H1 (cell line): Measurements from ENCODE around the gene TMEM131L. TPM values are rescaled to one million over a fixed set of nuclear protein-coding genes. Genes with fewer than 3 reads are reported as not detected.

Source experiments
- CTCF ChIA-PET: fragments of 300-600 bp; sonication (Branson Sonifier 250); formaldehyde crosslinking; loops from one replicate; lab custom pipeline; 2021; ENCODE audit not compliant: partially characterized antibody; lab: Charles Lee
- POLR2A ChIA-PET: fragments of 300-600 bp; sonication (Branson Sonifier 250); formaldehyde crosslinking; loops from one replicate; lab custom pipeline; 2021; ENCODE audit warnings: inconsistent platforms; ENCODE audit not compliant: partially characterized antibody; lab: Charles Lee
- DNase-seq, 2 experiments: peaks; one replicate each; pipeline versions ENCODE4 v3.0.0 to v3.0.0-alpha.2; 2010 to 2022; ENCODE audit warnings: low spot score in 2 of 2, low read depth in 1 of 2, mixed read lengths in 1 of 2
- FAIRE-seq: peaks from 2 replicates; lab custom pipeline; 2011; peaks lifted over from hg19 to GRCh38; lab: Jason Lieb, UNC
- H2AFZ ChIP-seq: 2 replicates; pipeline ENCODE4 v1.8.1; 2012; ENCODE audit warnings: low read length, inconsistent platforms
- H2AK5ac ChIP-seq: 2 replicates; pipeline ENCODE4 v1.6.1; 2013; ENCODE audit warnings: low read depth, low read length
- H2BK120ac ChIP-seq: replicated peaks from 2 replicates; pipeline ENCODE3; 2013; ENCODE audit warnings: low read depth, low read length, inconsistent platforms
- H2BK12ac ChIP-seq: 2 replicates; pipeline ENCODE4 v1.6.1; 2013; ENCODE audit warnings: low read depth, low read length
- H2BK15ac ChIP-seq: 2 replicates; pipeline ENCODE4 v1.6.1; 2013; ENCODE audit warnings: low read length
- H2BK20ac ChIP-seq: 2 replicates; pipeline ENCODE4 v1.6.1; 2013; ENCODE audit warnings: low read length
- H2BK5ac ChIP-seq: 2 replicates; pipeline ENCODE4 v1.6.1; 2013; ENCODE audit warnings: low read depth, low read length
- H3K14ac ChIP-seq: 2 replicates; pipeline ENCODE4 v1.6.1; 2013; ENCODE audit warnings: inconsistent platforms; ENCODE audit not compliant: insufficient read length
- H3K18ac ChIP-seq: 2 replicates; pipeline ENCODE4 v1.6.1; 2013; ENCODE audit warnings: low read length; ENCODE audit errors: extremely low read depth
- H3K23ac ChIP-seq: 2 replicates; pipeline ENCODE4 v1.6.1; 2013; ENCODE audit warnings: inconsistent platforms; ENCODE audit not compliant: insufficient read length
- H3K23me2 ChIP-seq: 2 replicates; pipeline ENCODE4 v1.6.1; 2013; ENCODE audit warnings: low read depth, low read length
- H3K27ac ChIP-seq: 2 replicates; pipeline ENCODE4 v1.6.1; 2011; ENCODE audit warnings: low read depth, low read length, inconsistent platforms
- H3K27me3 ChIP-seq, 4 experiments: replicated peaks in 1 of 4; 1 replicate in 1 of 4; 2 replicates in 3 of 4; pipeline versions ENCODE4 v1.6.1 to v1.8.1; 2011 to 2013; ENCODE audit warnings: low read length in 3 of 4, mild to moderate bottlenecking in 3 of 4, inconsistent platforms in 2 of 4, mixed read lengths in 2 of 4, moderate library complexity in 1 of 4; ENCODE audit not compliant: control insufficient read depth in 3 of 4, insufficient read depth in 3 of 4; ENCODE audit errors: extremely low read depth in 1 of 4
- H3K36me3 ChIP-seq, 4 experiments: 2 replicates each; pipeline versions ENCODE4 v1.6.1 to v1.8.1; 2011 to 2013; ENCODE audit warnings: mild to moderate bottlenecking in 4 of 4, low read length in 3 of 4, moderate library complexity in 2 of 4, control low read depth in 1 of 4, inconsistent platforms in 1 of 4; ENCODE audit not compliant: insufficient read depth in 4 of 4, control insufficient read depth in 2 of 4
- H3K4ac ChIP-seq: replicated peaks from 2 replicates; pipeline ENCODE3; 2013; ENCODE audit warnings: low read length, low read depth, mixed read lengths, inconsistent platforms; ENCODE audit not compliant: insufficient read length
- H3K4me1 ChIP-seq, 4 experiments: replicated peaks in 1 of 4; 1 replicate in 1 of 4; 2 replicates in 3 of 4; pipeline versions ENCODE4 v1.6.1 to v1.8.1; 2011 to 2013; ENCODE audit warnings: low read length in 3 of 4, inconsistent platforms in 2 of 4, mixed read lengths in 1 of 4; ENCODE audit not compliant: insufficient read depth in 4 of 4, control insufficient read depth in 3 of 4
- H3K4me2 ChIP-seq, 2 experiments: 2 replicates each; pipeline versions ENCODE4 v1.6.1 to v1.8.1; 2011 to 2013; ENCODE audit warnings: low read depth in 2 of 2, low read length in 2 of 2, control low read depth in 1 of 2, inconsistent platforms in 1 of 2, mild to moderate bottlenecking in 1 of 2; ENCODE audit not compliant: insufficient read depth in 1 of 2
- H3K4me3 ChIP-seq, 4 experiments: fragments of 200-600, 300-600 bp in 1 of 4; sonication (generic), shearing (Covaris generic), sonication (Bioruptor Twin) in 1 of 4; 2 replicates each; pipeline versions ENCODE4 v1.5.1 to v1.8.1; 2011 to 2016; ENCODE audit warnings: low read length in 4 of 4, low read depth in 3 of 4, control low read depth in 2 of 4, inconsistent platforms in 2 of 4, mild to moderate bottlenecking in 2 of 4, mixed read lengths in 1 of 4, moderate library complexity in 1 of 4; ENCODE audit not compliant: insufficient read depth in 2 of 4; ENCODE audit errors: extremely low read depth in 1 of 4
- H3K56ac ChIP-seq: replicated peaks from 2 replicates; pipeline ENCODE3; 2013; ENCODE audit warnings: low read depth, mild to moderate bottlenecking, mixed read lengths, low read length, inconsistent platforms; ENCODE audit not compliant: insufficient read length
- H3K79me1 ChIP-seq: 2 replicates; pipeline ENCODE4 v1.6.1; 2013; ENCODE audit warnings: low read depth, low read length, control low read depth
- H3K79me2 ChIP-seq, 2 experiments: 2 replicates each; pipeline versions ENCODE4 v1.6.1 to v1.8.1; 2012 to 2013; ENCODE audit warnings: low read length in 2 of 2, mild to moderate bottlenecking in 2 of 2, inconsistent platforms in 1 of 2; ENCODE audit not compliant: insufficient read depth in 2 of 2, control insufficient read depth in 1 of 2
- H3K9ac ChIP-seq, 4 experiments: replicated peaks in 1 of 4; 1 replicate in 1 of 4; 2 replicates in 3 of 4; pipeline versions ENCODE4 v1.6.1 to v1.8.1; 2011 to 2013; ENCODE audit warnings: low read depth in 3 of 4, low read length in 3 of 4, control low read depth in 2 of 4, mild to moderate bottlenecking in 2 of 4, moderate library complexity in 2 of 4, inconsistent platforms in 1 of 4; ENCODE audit errors: extremely low read depth in 1 of 4
- H3K9me3 ChIP-seq, 2 experiments: 2 replicates each; pipeline versions ENCODE4 v1.6.1 to v1.8.1; 2012 to 2013; ENCODE audit warnings: mild to moderate bottlenecking in 2 of 2, moderate library complexity in 2 of 2, control low read depth in 1 of 2, inconsistent platforms in 1 of 2, low read depth in 1 of 2, low read length in 1 of 2, mixed read lengths in 1 of 2; ENCODE audit not compliant: insufficient read depth in 2 of 2
- H4K20me1 ChIP-seq, 2 experiments: replicated peaks in 1 of 2; 2 replicates each; pipeline versions ENCODE3 to v1.8.1; 2011 to 2013; ENCODE audit warnings: inconsistent platforms in 2 of 2, low read length in 2 of 2, mild to moderate bottlenecking in 1 of 2; ENCODE audit not compliant: insufficient read depth in 2 of 2, control insufficient read depth in 1 of 2
- H4K5ac ChIP-seq: 2 replicates; pipeline ENCODE4 v1.6.1; 2013; ENCODE audit warnings: low read length, low read depth, mixed read lengths, inconsistent platforms; ENCODE audit not compliant: insufficient read length
- H4K8ac ChIP-seq: 2 replicates; pipeline ENCODE4 v1.8.0; 2013; ENCODE audit warnings: mild to moderate bottlenecking, moderate library complexity, low read length, inconsistent platforms; ENCODE audit not compliant: insufficient read depth; ENCODE audit errors: extremely low read depth
- H4K91ac ChIP-seq: replicated peaks from 2 replicates; pipeline ENCODE3; 2013; ENCODE audit warnings: low read length, mixed read lengths, inconsistent platforms; ENCODE audit not compliant: insufficient read length
- CREB1 ChIP-seq: IDR thresholded peaks from 2 replicates; pipeline ENCODE4 v1.6.1; 2012; ENCODE audit warnings: inconsistent platforms
- EZH2 ChIP-seq: fragments of 200-600 bp; sonication (generic); IDR thresholded peaks from 2 replicates; pipeline ENCODE4 v1.7.1; 2012; ENCODE audit warnings: low read depth, mild to moderate bottlenecking, moderate library complexity, low read length, inconsistent platforms; ENCODE audit not compliant: severe bottlenecking
- HDAC6 ChIP-seq: IDR thresholded peaks from one replicate; pipeline ENCODE4 v1.7.1; 2012; ENCODE audit warnings: low read depth, mild to moderate bottlenecking, inconsistent platforms, low read length, moderate library complexity
- KDM1A ChIP-seq: fragments of 200-600, 300-600 bp; sonication (generic); IDR thresholded peaks from 2 replicates; pipeline ENCODE4 v1.7.1; 2016; ENCODE audit warnings: mild to moderate bottlenecking, low read length, borderline replicate concordance
- RNF2 ChIP-seq: fragments of 200-900, 300-1000 bp; sonication (generic); IDR thresholded peaks from 2 replicates; pipeline ENCODE4 v1.7.1; 2016; ENCODE audit warnings: borderline replicate concordance, low read depth, mild to moderate bottlenecking, antibody characterized with exemption, low read length; ENCODE audit not compliant: poor library complexity, severe bottlenecking; ENCODE audit errors: missing control alignments
- RXRA ChIP-seq: IDR thresholded peaks from 2 replicates; pipeline ENCODE4 v1.6.1; 2011; ENCODE audit warnings: low read depth, mild to moderate bottlenecking, low read length, moderate library complexity; ENCODE audit not compliant: insufficient read depth
- SIN3A ChIP-seq, 2 experiments: IDR thresholded peaks in 1 of 2; conservative IDR thresholded peaks in 1 of 2; 2 replicates each; pipeline ENCODE4 v1.6.1; 2011 to 2012; ENCODE audit warnings: low read length in 2 of 2, improper control_type of control experiment in 1 of 2, low read depth in 1 of 2, mild to moderate bottlenecking in 1 of 2
- TBP ChIP-seq: IDR thresholded peaks from 2 replicates; pipeline ENCODE4 v1.6.1; 2011; ENCODE audit warnings: low read depth, low read length, improper control_type of control experiment
- WGBS, 2 experiments: shearing (Covaris generic) in 1 of 2; methylation state at CpG; one replicate each; pipeline versions ENCODE4 v1.1.6 to v1.1.7; 2013 to 2015; ENCODE audit warnings: low lambda C conversion rate in 2 of 2, mixed read lengths in 2 of 2, inconsistent platforms in 1 of 2, low coverage in 1 of 2, missing lambda C conversion rate in 1 of 2; ENCODE audit not compliant: insufficient replicate concordance in 2 of 2, insufficient coverage in 1 of 2, insufficient read length in 1 of 2; ENCODE audit errors: extremely low coverage in 1 of 2, missing lambda C conversion rate in 1 of 2; 5-methylcytosine and 5-hydroxymethylcytosine counted together
- polyA plus RNA-seq, 7 experiments: library from polyadenylated mRNA; depleted of rRNA in 3 of 7; stranded (reverse) in 5 of 7; unstranded in 2 of 7; fragments of >200 nt in 5 of 7; fragments of 200-250 nt in 2 of 7; gene quantifications; 1 replicate in 5 of 7; 2 replicates in 1 of 7; 4 replicates in 1 of 7; pipeline versions ENCODE4 v1.2.1 to v1.2.3, GENCODE V29; 2011 to 2013; ENCODE audit warnings: missing spikeins in 2 of 7, mixed read lengths in 2 of 7
- total RNA-seq: library from RNA; stranded (reverse); fragmentation: NEBNext Ultra II Directional; extraction: Animal tissue kit (Norgen Biotek cat#: 25700); gene quantifications from 2 replicates; pipeline ENCODE4 v1.2.1, GENCODE V29; 2021

Gene TMEM131L
- total and polyA plus RNA-seq, 2 of the 8 experiments (the other 6 are each of a cell fraction or from before 2014, with no cell fraction given) = 14.3 to 26.1 TPM

- H3K27me3 ChIP-seq = no peaks in the 10 kb centered on the region
- no peak overlapping the region for H4K8ac ChIP-seq
- no peak overlapping the region for H3K4ac ChIP-seq
- H2AK5ac ChIP-seq = no peak overlapping the region
- no peak overlapping the region for H4K91ac ChIP-seq
- DNase-seq = peak in 1 of 2 experiments; percentile 43
- peaks cover 7% of the 10 kb centered on the region for H3K79me1 ChIP-seq
- POLR2A ChIA-PET = interaction anchor here (1.0 to 1.4 kb wide), 3 partner anchors 8 to 29 kb away, joined by 3 to 4 read pairs (median 3); no protein-coding TSS in a partner anchor
- CTCF ChIA-PET = interaction anchor here (1.1 to 3.6 kb wide), 6 partner anchors 9 to 62 kb away, joined by 3 to 19 read pairs (median 4); no protein-coding TSS in a partner anchor
- H2BK5ac ChIP-seq = no peak overlapping the region
- H3K9me3 ChIP-seq = no peaks in the 10 kb centered on the region
- H3K23ac ChIP-seq = no peak overlapping the region
- no peak overlapping the region for H3K9ac ChIP-seq
- no peak overlapping the region for H3K18ac ChIP-seq
- peaks cover 0 to 4% of the 10 kb centered on the region in 2 experiments for H4K20me1 ChIP-seq
- no peak overlapping the region for H3K4me3 ChIP-seq
- WGBS, 2 experiments = 84% methylated on average over 10 of the region's 10 CpGs; no CpG with 5 or more reads in 1 of the 2 experiments
- H2AFZ ChIP-seq = no peak overlapping the region
- peaks cover 1 to 18% (median 13%) of the 10 kb centered on the region in 4 experiments; a peak in 5 of 7 replicates for H3K4me1 ChIP-seq
- no peak overlapping the region for H3K27ac ChIP-seq
- H2BK12ac ChIP-seq = no peak overlapping the region
- H3K36me3 ChIP-seq = no peaks in the 10 kb centered on the region
- no peak overlapping the region for H2BK120ac ChIP-seq
- H4K5ac ChIP-seq = no peak overlapping the region
- H3K56ac ChIP-seq = no peak overlapping the region
- FAIRE-seq = no peak
- no peaks in the 10 kb centered on the region for H3K23me2 ChIP-seq
- H3K14ac ChIP-seq = no peak overlapping the region
- no peak overlapping the region; a peak in 1 of 4 replicates for H3K4me2 ChIP-seq
- no peak overlapping the region for H2BK15ac ChIP-seq
- no peak overlapping the region for H2BK20ac ChIP-seq
- H3K79me2 ChIP-seq = peaks cover 0 to 34% of the 10 kb centered on the region in 2 experiments; a peak in 3 of 4 replicates
- TF ChIP-seq RNF2 = no peak
- TF ChIP-seq HDAC6 = no peak
- TF ChIP-seq TBP = no peak
- TF ChIP-seq RXRA = no peak
- no peak for TF ChIP-seq EZH2
- no peak for TF ChIP-seq KDM1A
- no peak for TF ChIP-seq SIN3A (conservative IDR thresholded peaks at IDR 0.05 in 1 of 2, IDR thresholded peaks at IDR 0.05 in 1 of 2; ENCODE audit: low read depth in 1 of 2, low read length in 2 of 2)
- TF ChIP-seq CREB1 = no peak
Observed at GRCh38 chr4:153494562-153494961, 28.4 kb downstream of the TMEM131L start.
